CD4-positive, alpha-beta T cell treated with Interleukin-6 at 100 ng/mL for 8 hours (primary cell): Measurements from ENCODE around the gene SERGEF.

Experiments used
- DNase-seq: peaks from one replicate; pipeline ENCODE4 v3.0.0-alpha.2; 2020; ENCODE audit warnings: mixed read lengths, low spot score

The SERGEF gene

DNA sequence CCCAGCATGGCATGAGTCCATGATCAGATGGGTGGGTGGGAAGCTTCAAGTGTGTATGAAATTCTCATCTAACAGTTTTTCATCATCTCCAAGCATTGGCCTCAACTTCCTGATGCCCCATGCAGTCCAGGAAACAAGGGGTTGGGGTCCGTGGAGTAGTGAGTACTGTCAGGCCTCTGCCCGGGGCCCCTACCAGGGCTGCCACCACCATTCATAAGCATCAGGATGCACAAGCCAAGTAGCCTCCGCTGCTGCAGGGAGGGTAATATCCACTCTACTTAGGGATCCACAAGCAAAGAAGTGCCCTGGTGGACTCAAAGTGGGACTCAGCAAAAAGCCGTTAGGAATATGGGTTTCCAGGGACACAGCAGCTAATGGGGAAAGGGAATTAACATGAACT, 229.0 kb downstream of the SERGEF start:
- DNase-seq: no peak

DNA sequence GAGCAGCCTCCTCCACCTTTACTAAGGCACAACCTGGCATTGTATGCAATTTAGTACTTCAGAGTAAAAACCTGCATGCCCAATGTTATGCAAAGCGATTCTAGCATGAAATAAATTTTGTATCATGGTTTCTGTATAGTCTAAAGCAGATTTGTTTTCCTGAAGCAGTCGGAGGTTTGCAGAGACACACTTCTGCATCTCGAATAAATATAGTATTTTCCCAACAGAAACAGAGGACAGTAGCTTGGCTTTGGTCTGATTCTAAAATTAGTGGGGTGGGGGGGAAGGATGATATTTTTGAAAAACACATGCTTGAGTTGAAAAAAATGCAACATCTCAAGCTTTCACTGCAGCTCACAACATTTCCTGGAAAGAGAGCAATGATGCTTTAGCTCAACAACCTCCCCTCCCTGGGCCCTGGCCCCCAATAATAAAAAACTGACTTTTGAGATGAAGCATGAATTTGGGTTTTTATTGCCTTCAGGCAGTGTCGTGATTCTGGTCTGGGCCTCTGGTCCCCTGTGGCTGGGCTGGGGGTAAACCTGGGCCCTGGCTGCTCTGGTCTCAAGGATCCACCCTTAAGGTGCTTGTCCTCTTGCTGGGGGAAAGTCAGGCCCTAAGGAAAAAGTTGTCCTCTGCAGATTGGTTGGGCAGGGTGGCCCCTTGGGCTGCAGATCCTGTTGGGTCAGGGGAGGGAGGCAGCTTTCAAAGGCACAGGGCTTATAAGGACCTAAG, 230.1 kb downstream of the SERGEF start:
- no peak for DNase-seq

DNA sequence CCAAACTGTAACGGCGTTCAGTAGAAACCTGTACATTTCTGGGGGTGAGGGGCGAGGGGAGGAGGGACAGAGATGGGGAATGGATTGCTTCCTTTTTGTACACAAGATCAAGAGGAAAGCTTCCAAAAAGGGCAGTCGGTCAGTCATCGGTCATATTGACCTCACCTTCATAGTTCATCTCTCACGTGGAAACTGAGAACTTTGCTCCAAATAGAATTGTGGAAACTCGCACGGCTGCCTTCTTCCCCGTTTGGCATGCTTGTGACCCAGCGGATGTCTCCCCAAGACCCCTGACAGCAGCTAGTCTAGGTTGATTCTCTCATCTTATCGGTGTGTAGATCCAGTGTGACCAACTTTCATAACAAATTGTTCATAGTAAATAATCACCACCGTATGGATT, 230.7 kb downstream of the SERGEF start:
- DNase-seq: no peak

DNA sequence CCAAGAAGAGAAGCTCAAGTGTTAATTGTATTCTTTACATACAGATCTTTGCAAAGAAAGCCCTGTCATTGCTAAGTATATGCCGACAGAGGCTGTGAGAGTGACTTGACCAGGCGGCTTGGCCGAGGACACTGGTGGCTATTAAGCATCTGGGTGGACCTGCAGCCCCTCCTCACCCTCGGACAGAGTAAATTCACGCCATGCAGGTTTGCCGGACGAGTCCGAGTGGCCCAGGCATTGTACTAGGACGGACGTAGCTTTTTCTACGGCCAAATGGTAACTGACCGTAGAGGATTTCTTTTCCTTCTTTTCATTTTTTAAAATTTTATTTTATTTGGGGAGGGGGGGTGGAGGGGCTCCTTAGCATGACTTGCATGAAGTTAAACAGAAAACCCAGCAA, 231.2 kb downstream of the SERGEF start:
- DNase-seq: no peak

DNA sequence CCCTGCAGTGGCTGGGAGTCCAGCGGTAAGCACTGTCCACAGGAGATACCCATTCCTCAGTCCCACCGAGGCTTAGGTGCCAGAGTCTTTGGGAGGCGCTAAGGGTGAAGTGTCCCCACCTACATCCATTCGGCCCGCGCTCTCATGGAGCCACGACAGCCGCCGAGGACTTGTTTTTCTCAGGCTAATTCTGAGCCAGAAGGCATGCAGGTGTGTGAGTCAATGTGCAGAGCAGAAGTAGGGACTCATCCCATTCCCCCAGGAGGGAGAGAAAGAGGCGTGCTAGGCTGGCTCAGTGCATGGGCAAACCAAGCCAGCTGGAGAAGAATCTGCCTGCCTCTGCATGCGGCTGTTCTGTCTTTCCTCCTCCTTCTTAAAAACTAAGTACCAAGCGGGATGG, 231.6 kb downstream of the SERGEF start:
- no peak for DNase-seq

DNA sequence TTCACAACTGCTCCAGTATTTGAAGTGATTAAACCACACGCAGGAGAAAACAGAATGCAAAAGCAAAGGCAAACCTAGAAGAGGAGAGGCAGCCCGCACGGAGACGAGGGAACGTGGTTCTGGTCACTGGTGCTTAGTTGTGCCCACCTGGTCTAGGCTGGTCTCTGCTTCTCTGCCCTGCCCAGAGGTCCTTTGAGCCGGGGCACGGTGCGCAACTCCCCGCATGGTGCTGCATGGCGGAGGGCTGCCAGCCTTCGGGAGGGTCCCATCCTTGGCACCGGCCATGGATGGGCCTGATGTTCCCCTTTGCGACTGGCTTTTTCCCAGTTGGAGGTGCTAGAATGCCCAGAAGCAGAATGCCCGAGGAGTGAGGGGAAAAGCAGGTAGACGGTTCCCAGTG, 232.2 kb downstream of the SERGEF start:
- no peak for DNase-seq

DNA sequence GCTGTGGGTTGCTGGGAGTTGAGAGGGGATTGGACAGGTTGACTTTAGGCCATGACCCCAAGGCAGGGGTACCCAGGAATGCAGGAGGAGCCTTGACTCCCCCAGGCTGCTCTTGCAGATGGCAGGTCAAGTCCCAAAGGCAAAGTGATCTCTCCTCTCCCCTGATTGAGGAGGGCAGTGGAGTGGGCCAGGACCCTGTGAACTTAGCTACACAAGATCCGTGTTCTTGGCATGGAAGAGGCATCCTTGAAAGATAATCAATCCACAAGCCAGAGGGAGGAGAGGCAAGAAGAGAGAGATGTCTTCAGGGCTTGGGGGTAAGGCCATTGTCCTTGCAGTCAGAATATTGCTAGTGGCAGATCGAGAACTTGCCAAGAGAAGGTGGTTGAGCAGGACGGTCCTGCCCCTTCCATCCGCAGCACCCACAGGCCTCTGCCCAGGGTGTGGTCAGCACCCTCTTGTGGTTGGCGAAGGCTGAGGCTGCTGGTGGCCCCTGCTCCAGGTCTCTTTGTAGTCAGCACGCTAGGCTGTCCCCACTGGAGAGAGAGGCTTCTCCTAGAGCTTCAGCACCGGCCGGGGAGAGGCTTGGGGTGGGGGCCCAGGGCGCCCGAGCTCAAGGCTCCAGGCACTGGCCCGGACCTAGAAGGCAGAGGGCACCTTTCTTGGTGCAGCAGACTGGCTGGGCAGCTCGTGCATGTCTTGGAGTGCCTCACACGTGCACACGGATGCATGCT, 232.8 kb downstream of the SERGEF start:
- DNase-seq: no peak

DNA sequence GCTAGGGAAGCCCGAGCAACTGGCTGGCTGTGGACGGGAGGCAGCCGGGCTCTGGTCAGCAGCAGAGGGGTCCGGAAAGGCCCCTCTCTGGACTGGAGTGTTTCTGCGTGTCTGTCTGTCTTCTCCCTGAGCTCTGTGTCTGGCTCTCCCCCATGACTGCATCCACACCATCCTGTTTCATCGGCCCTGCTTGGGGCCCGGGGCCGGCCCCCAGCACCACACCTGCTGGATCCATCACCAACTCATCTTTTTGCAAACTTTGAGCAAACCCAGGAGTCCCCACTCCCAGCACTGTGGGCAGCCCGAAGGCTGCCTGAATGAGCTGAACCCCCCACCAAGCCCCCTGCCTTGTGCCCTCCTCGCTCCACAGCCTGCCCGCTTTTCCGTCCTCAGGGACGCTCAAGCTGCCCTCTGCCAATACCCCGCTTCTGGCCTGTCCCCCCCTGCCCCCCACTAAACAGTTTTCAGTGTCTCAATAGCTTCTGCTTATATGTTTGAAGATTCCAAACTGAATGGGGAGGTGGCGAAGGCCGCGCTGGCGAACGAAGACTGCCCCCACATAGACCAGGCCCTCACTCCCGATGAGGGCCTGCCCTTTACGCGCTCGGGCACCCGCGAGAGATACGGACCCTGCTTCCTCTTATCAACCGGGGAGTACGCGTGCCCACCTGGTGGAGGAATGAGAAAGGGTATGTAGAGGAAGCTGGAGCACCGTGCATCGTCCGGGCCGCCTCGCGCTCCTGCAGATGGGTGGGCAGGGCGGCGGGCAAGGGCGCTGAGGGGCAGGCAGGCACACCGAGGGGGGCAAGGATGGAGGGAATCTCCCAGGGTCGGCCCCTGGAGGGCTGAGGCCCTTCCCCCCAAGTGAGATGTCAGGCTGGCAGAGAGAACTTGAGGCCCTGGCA, 233.6 kb downstream of the SERGEF start:
- no peak for DNase-seq

DNA sequence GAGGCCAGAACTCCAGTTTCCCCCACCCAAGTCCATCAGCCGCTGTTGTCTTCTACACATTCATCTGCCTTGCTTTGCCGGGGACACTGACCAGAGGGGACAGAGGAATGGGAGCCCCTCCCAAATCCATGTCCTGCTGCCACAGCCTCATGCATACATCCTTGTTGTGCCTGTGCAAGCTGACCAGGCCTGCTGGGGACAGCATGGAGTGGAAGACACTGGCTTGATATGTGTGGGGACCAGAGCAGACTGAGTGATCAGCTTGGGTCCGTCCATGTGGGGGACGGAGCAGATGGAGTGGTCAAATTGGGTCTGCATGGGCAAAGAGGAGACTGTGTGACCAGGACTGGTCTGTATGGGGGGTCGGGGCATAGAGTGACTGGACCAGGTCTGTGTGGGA, 234.5 kb downstream of the SERGEF start:
- DNase-seq: no peak

DNA sequence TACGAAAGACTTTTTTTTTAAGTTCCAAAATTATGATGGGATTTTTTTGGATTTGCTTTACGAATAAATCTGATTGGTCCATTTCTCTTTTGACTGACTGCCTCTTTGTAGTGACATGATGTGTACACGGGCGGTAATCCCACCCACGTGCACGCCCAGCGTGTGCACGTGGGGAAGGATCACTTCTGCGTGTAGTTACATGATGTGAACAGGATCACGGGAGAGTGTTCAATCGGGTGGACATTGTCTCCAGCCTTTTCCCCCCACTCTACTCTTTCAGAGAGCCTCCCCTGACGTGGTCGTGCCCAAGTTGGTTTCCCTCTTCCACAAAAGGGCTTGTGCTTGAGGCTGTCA, 235.1 kb downstream of the SERGEF start:
- no peak for DNase-seq

DNA sequence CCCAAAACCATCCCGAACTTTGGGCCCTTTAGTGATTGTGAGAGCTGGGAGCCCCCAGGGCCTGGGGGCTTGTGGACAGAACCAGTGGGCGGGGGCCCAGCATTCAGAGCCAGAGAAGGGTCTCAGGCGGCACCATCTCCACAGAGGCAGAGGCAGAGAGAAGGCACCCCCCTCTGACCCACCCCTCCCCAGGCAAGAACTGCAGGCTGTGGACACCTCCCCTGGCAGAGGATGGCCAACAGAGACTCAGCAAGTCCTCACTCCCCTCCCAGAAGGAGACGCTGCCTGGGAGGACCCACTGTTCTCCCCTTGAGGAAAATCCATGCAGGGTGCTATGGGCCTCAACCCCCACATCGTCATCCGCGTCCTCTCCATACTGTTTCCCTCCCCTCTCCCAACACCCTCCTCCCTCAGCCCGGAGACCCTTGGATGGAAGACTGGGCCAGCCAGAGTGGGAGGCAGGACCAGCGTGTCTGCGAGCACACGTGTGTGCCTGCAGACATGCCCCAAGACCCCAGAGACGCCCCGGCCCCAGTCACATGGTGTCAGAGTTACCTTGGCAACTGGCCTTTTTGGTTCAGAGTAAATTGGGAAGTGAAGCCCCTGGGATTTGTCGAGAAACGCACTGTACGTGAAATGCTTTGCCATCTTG, 235.6 kb downstream of the SERGEF start:
- DNase-seq: no peak

DNA sequence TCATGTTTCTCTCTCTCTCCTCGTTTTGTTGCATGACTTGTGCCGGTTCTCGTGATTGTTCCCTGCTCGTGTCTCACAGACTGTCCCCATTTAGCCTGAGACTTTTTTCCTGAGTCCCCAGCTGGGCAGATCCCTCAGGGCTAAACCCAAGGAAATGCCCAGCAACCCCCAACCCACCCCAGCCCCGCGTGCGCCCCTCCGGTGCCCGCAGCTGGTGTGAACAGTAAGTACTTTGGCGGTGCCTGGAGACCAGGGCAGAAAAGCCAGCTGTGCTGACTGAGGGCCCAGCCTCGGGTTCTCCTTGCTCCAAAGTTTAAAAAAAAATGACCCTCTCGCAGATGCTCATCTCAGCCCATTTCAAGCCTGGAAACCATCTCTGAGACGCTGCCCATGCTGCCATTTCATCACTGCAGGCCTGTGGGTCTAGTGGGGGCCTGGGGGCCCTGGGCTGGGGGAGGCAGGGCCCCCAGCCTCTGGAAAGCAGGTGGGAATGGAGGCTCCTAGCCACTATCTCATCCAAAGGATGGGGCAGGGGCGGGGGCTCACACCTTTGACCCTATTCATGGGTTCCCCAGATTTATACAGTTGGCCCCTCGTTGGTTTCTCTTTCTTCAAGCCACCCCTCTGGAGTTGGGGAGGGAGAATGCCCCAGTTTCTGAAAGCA, 236.5 kb downstream of the SERGEF start:
- DNase-seq: no peak

DNA sequence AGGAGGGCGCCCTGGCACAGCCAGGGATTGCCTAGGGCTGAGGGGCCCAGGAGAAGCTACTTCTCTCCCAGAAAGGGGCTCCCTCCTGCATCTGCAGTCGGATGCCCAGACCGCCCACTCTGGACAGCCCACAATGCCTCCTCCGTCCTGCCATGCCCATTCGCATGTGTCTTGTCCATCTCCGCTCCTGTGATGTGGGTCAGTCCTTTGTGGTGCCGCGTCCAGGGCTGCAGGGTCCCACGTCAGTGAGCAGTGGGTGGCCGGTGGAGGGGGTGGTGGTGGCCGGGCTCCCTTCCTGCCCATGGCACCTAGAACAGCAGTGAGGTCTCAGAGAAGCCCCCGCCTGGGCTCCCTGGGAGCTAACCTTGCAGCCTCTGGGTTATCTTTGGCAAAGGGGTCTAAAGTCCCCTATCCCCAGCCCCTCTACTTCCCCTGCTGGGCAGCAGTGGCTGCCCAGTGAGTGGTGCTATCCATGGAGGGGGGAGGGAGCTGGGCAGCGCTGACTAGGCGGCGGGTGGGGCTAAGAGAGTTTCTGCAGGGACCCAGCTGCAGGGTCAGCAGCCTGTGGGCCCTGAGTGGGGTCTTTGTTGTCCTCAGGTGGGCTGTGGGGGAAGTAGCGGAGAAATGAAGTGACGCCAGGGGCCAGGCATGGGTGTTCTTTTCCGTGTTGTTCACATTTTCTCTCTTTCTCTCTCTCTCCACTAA, 237.2 kb downstream of the SERGEF start:
- no peak for DNase-seq

DNA sequence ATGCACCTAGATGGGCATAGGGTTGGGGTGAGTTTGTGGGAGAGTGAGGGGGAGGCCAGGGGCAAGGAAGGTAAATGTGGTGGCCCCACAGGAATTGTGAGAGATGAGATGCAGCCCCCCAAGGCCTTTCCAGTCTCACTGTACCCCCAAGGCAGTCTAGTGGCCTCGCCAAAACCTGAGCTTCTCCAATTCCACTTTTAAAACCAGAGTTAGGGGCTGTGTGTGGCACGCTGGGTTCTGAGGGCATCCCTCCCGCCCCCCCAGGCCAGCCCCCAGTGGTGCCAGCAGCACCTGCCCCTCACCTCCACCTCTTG, 237.9 kb downstream of the SERGEF start:
- no peak for DNase-seq

DNA sequence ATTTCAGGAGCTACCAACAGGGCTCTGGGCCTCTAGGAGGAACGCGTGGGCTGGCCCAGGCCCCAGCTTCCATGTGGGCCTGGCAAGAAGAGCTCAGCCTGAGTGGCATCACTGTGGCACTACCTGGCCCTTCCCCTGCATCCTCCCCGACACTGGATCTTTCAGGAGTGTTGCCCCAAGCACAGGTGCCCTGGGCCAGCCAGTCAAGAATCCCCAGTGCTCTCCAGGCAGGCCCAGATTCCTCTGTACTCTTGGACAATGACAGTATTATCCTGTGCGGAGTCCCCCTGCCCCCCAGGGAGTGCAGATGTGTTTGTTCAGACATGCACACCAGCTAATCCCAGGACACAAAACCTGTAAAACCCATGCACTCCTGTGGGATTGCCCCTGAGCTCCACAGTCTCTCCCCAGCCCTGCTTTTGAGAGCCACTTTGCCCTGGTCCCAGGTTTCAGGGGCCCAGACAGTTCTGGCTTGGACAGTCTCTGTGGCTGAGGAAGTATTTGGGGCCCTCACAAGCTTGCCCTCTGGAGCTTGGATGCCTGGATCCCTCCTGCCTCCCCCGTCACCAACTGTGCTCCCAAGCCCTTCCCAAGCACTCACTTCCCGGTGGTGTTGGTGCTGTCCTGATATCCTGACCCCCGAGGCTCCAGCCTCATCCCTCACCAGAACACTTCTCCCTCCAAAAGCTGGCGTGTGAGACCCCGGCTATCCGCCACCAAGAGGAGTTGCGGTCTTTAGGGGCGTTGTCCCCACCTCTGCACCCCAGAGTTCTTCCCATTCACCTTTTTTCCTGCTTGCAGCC, 238.4 kb downstream of the SERGEF start:
- no peak for DNase-seq

DNA sequence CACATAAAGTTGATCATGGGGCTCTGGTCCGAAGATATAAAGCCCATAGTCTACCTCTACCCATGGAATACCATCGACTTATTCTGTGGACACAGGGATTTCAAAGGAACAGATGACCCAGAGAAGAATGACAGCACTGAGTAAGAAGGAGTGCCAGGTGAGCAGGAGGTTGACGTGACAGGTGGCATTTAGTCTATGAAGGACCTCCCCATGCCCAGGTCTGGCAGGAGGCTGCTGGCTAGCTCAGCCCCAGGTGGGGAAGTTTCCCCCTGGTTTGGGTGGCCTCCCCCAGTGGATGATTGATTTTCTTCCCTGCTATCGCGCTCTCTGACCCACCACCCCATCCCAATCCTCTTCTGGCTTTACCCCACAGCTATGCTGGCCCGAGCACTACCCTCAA, 239.2 kb downstream of the SERGEF start:
- DNase-seq: no peak

DNA sequence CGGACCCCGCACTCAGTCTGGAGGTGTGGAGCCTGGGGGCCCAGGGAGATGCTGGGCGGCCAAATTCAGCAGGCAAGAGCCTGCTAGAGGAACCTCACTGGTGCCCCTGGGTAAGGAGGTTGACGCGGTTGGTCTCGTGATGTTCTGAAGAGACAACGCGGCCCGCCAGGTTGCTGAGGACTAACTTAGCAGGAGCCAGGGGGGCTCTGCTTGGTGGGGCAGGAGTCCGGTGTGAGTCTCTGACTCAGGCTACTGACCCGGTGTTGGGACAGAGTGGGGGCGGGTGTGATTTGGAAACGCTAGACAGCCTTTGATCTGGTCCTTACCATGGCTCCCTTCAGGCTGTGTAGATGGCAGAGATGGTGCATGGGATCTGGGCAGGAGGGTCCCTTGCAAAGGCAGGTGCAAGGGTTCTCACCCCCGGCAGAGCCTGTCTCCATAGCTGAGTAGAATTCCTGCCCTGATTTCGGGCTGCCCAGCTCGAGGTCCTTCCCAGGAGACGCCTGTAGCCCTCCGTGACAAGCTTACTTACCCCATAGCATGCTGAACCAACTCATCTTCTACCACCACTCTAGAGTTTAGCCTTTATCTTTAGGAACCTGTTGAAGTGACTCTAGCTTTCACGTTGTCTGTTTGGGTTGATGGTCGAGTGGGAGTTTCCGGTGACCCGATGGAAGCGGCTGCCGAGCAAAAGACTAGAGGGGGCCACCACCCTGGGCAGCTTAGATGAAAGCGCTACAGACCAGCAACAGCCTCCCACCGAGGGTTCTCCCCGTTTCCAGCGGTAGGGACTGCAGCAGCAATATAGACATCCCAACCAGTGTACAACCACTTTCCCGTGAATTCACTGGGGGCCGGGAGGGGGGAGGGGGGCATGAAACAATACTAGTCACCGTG, 239.9 kb downstream of the SERGEF start:
- DNase-seq: no peak

DNA sequence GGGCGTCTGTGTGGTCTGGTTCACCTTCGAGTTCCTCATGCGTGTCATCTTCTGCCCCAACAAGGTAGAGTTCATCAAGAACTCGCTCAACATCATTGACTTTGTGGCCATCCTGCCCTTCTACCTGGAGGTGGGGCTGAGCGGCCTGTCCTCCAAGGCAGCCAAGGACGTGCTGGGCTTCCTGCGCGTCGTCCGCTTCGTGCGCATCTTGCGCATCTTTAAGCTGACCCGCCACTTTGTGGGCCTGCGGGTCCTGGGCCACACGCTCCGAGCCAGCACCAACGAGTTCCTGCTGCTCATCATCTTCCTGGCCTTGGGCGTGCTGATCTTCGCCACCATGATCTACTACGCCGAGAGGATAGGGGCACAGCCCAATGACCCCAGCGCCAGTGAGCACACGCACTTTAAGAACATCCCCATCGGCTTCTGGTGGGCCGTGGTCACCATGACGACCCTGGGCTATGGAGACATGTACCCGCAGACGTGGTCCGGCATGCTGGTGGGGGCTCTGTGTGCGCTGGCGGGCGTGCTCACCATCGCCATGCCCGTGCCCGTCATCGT, 240.9 kb downstream of the SERGEF start:
- no peak for DNase-seq

DNA sequence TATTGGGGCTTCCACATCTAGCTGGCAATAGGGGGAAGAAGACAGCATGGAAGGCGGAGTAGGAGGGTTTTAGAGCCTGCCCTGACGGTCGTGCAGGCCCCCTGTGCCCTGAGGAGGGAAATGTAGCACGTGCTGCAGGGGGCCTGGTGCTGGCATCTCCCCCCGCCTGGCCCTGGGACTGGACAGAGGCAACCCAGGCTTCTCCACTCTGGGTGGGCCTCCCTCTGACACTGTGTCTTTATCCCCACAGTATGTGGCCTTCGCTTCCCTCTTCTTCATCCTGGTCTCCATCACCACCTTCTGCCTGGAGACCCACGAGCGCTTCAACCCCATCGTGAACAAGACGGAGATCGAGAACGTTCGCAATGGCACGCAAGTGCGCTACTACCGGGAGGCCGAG, 241.4 kb downstream of the SERGEF start:
- DNase-seq: no peak
